ENCODE data around the gene PEDS1. TPM values are rescaled to one million over a fixed set of nuclear protein-coding genes. Genes with fewer than 3 reads are reported as not detected.

The PEDS1 gene
- total and polyA plus RNA-seq, 2 of the 13 experiments (the other 11 are each of a cell fraction or from before 2014, with no cell fraction given), result 30.5 to 93.9 TPM

GRCh38 chr20:50188287-50188688 is 34.8 kb upstream of the PEDS1 start (continued):
- TF ChIP-seq, protein P1, sequence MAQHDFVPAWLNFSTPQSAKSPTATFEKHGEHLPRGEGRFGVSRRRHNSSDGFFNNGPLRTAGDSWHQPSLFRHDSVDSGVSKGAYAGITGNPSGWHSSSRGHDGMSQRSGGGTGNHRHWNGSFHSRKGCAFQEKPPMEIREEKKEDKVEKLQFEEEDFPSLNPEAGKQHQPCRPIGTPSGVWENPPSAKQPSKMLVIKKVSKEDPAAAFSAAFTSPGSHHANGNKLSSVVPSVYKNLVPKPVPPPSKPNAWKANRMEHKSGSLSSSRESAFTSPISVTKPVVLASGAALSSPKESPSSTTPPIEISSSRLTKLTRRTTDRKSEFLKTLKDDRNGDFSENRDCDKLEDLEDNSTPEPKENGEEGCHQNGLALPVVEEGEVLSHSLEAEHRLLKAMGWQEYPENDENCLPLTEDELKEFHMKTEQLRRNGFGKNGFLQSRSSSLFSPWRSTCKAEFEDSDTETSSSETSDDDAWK (CRISPR knock-in tag; IDR thresholded peaks at IDR 0.05), result no peak
- no peak for TF ChIP-seq ZFAT (CRISPR knock-in tag; conservative IDR thresholded peaks at IDR 0.05)
- TF ChIP-seq ZNF329 (CRISPR knock-in tag; IDR thresholded peaks at IDR 0.05; ENCODE audit: low read depth), result no peak; the same call in 1 of the 2 replicates
- TF ChIP-seq NFIB (CRISPR knock-in tag; IDR thresholded peaks at IDR 0.05; ENCODE audit: borderline replicate concordance), result 0 out of 2 replicates have a peak, but pooled peaks have one; percentile 72
- no peak for TF ChIP-seq MZF1 (CRISPR knock-in tag; IDR thresholded peaks at IDR 0.05; ENCODE audit: borderline replicate concordance)
- no peak for TF ChIP-seq ZZZ3 (CRISPR knock-in tag; IDR thresholded peaks at IDR 0.05; ENCODE audit: borderline replicate concordance)
- no peak for TF ChIP-seq MIXL1 (CRISPR knock-in tag; IDR thresholded peaks at IDR 0.05)
- TF ChIP-seq, protein P2, sequence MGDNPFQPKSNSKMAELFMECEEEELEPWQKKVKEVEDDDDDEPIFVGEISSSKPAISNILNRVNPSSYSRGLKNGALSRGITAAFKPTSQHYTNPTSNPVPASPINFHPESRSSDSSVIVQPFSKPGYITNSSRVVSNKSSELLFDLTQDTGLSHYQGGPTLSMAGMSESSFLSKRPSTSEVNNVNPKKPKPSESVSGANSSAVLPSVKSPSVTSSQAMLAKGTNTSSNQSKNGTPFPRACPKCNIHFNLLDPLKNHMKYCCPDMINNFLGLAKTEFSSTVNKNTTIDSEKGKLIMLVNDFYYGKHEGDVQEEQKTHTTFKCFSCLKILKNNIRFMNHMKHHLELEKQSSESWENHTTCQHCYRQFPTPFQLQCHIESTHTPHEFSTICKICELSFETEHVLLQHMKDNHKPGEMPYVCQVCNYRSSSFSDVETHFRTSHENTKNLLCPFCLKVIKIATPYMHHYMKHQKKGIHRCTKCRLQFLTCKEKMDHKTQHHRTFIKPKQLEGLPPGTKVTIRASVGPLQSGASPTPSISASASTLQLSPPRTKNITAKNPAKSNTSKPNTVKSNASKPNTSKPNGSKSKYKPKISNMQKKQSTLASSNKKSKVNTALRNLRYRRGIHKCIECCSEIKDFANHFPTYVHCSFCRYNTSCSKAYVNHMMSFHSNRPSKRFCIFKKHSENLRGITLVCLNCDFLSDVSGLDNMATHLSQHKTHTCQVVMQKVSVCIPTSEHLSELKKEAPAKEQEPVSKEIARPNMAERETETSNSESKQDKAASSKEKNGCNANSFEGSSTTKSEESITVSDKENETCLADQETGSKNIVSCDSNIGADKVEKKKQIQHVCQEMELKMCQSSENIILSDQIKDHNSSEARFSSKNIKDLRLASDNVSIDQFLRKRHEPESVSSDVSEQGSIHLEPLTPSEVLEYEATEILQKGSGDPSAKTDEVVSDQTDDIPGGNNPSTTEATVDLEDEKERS (CRISPR knock-in tag; IDR thresholded peaks at IDR 0.05), result peak; percentile 14; the same call in 1 of the 2 replicates
- TF ChIP-seq ZBTB1 (CRISPR knock-in tag; IDR thresholded peaks at IDR 0.05; ENCODE audit: borderline replicate concordance), result 0 out of 2 replicates have a peak, but pooled peaks have one; percentile 15
- TF ChIP-seq POLR2AphosphoS5 (IDR thresholded peaks at IDR 0.05; ENCODE audit: low read depth, low read length), result no peak
- peak; percentile 17; the same call in 1 of the 2 replicates for TF ChIP-seq NFYC (CRISPR knock-in tag; IDR thresholded peaks at IDR 0.05)
- no peak for TF ChIP-seq RELA (CRISPR knock-in tag; IDR thresholded peaks at IDR 0.05)
- no peak for TF ChIP-seq ZNF207 (IDR thresholded peaks at IDR 0.05; ENCODE audit: borderline replicate concordance)
- TF ChIP-seq ZNF569 (CRISPR knock-in tag; IDR thresholded peaks at IDR 0.05; ENCODE audit: borderline replicate concordance), result no peak
- TF ChIP-seq ZNF782 (CRISPR knock-in tag; IDR thresholded peaks at IDR 0.05; ENCODE audit: borderline replicate concordance), result no peak
- TF ChIP-seq, protein P3, sequence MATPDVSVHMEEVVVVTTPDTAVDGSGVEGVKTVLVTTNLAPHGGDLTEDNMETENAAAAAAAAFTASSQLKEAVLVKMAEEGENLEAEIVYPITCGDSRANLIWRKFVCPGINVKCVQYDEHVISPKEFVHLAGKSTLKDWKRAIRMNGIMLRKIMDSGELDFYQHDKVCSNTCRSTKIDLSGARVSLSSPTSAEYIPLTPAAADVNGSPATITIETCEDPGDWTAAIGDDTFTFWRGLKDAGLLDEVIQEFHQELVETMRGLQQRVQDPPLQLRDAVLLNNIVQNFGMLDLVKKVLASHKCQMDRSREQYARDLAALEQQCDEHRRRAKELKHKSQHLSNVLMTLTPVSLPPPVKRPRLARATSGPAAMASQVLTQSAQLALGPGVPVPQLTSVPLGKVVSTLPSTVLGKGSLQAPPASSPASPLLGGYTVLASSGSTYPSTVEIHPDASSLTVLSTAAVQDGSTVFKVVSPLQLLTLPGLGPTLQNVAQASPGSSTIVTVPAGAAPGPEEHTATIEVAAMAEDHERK (CRISPR knock-in tag; IDR thresholded peaks at IDR 0.05; ENCODE audit: low read depth), result no peak
- TF ChIP-seq SRSF4 (IDR thresholded peaks at IDR 0.05; ENCODE audit: low read depth, low read length, poor library complexity, severe bottlenecking), result no peak
- TF ChIP-seq THAP11 (CRISPR knock-in tag; IDR thresholded peaks at IDR 0.05), result no peak
- TF ChIP-seq, protein P4, sequence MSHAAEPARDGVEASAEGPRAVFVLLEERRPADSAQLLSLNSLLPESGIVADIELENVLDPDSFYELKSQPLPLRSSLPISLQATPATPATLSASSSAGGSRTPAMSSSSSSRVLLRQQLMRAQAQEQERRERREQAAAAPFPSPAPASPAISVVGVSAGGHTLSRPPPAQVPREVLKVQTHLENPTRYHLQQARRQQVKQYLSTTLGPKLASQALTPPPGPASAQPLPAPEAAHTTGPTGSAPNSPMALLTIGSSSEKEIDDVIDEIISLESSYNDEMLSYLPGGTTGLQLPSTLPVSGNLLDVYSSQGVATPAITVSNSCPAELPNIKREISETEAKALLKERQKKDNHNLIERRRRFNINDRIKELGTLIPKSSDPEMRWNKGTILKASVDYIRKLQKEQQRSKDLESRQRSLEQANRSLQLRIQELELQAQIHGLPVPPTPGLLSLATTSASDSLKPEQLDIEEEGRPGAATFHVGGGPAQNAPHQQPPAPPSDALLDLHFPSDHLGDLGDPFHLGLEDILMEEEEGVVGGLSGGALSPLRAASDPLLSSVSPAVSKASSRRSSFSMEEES (CRISPR knock-in tag; IDR thresholded peaks at IDR 0.05), result no peak
- TF ChIP-seq PHF8 (CRISPR knock-in tag; IDR thresholded peaks at IDR 0.05), result no peak
- TF ChIP-seq DNMT3B (CRISPR knock-in tag; conservative IDR thresholded peaks at IDR 0.05), result no peak
- TF ChIP-seq ZFP36L1 (CRISPR knock-in tag; IDR thresholded peaks at IDR 0.05), result no peak
- TF ChIP-seq ZNF430 (CRISPR knock-in tag; IDR thresholded peaks at IDR 0.05), result no peak; the same call in 1 of the 2 replicates
- TF ChIP-seq ZSCAN21 (CRISPR knock-in tag; IDR thresholded peaks at IDR 0.05; ENCODE audit: borderline replicate concordance), result no peak

All from HepG2 (cell line).